HepG2 (cell line): ENCODE data around the gene RHD. TPM values are rescaled to one million over a fixed set of nuclear protein-coding genes. Genes with fewer than 3 reads are reported as not detected.

Source experiments
- ARID5B ChIP-seq: IDR thresholded peaks from 2 replicates; pipeline ENCODE4 v1.4.0; 2020; ENCODE audit warnings: mild to moderate bottlenecking, missing genetic modification reagents
- GMEB1 ChIP-seq: sonication (generic); formaldehyde crosslinking; IDR thresholded peaks from 2 replicates; pipeline ENCODE4 v1.5.1; 2020; ENCODE audit warnings: missing genetic modification reagents, mild to moderate bottlenecking, borderline replicate concordance
- HCFC1 ChIP-seq: fragments of 150-350 bp; IDR thresholded peaks from 2 replicates; pipeline ENCODE4 v1.6.1; 2014; ENCODE audit warnings: low read depth, low read length
- HMG20A ChIP-seq: IDR thresholded peaks from 2 replicates; pipeline ENCODE4 v1.6.1; 2016; ENCODE audit warnings: borderline replicate concordance
- HNRNPLL ChIP-seq: fragments of 200-400 bp; formaldehyde crosslinking; IDR thresholded peaks from 2 replicates; pipeline ENCODE4 v1.6.1; 2017; ENCODE audit warnings: mild to moderate bottlenecking, low read depth, low read length; ENCODE audit not compliant: poor library complexity, severe bottlenecking
- MAFF ChIP-seq: IDR thresholded peaks from 2 replicates; pipeline ENCODE4 v1.6.1; 2011; ENCODE audit warnings: low read depth, low read length, improper control_type of control experiment
- MIER2 ChIP-seq: IDR thresholded peaks from 2 replicates; pipeline ENCODE4 v1.6.1; 2016; ENCODE audit warnings: missing biosample characterization, missing genetic modification reagents
- MTF2 ChIP-seq: sonication (generic); formaldehyde crosslinking; IDR thresholded peaks from 2 replicates; pipeline ENCODE4 v1.5.0; 2020; ENCODE audit warnings: missing genetic modification reagents, borderline replicate concordance
- NFIC ChIP-seq: IDR thresholded peaks from 2 replicates; pipeline ENCODE4 v1.6.1; 2012; ENCODE audit warnings: mild to moderate bottlenecking, low read length, inconsistent platforms
- PLRG1 ChIP-seq: fragments of 450-650 bp; conservative IDR thresholded peaks from 2 replicates; pipeline ENCODE4 v1.6.1; 2016
- POLR2AphosphoS2 ChIP-seq: IDR thresholded peaks from 2 replicates; pipeline ENCODE4 v1.6.1; 2011; ENCODE audit warnings: low read depth, low read length, improper control_type of control experiment
- TGIF2 ChIP-seq: IDR thresholded peaks from 2 replicates; pipeline ENCODE4 v1.6.1; 2016; ENCODE audit warnings: control low read depth, missing compliant biosample characterization
- ZNF317 ChIP-seq: sonication (generic); formaldehyde crosslinking; IDR thresholded peaks from 2 replicates; pipeline ENCODE4 v1.5.0; 2020; ENCODE audit warnings: mild to moderate bottlenecking, missing genetic modification reagents
- ZNF7 ChIP-seq: IDR thresholded peaks from 2 replicates; pipeline ENCODE4 v1.6.1; 2016; ENCODE audit warnings: missing biosample characterization, missing genetic modification reagents
- polyA plus RNA-seq, 8 experiments: library from polyadenylated mRNA; depleted of rRNA in 3 of 8; stranded (reverse) in 7 of 8; unstranded in 1 of 8; fragments of >200 nt; fragmentation: Illumina TruSeq in 4 of 8; extraction: Trizol in 4 of 8; gene quantifications; 2 replicates each; pipeline versions ENCODE4 v1.2.1 to v1.2.3, GENCODE V29; 2011 to 2016; ENCODE audit warnings: low read depth in 4 of 8, missing spikeins in 1 of 8, mixed read lengths in 1 of 8; ENCODE audit not compliant: insufficient read depth in 1 of 8
- total RNA-seq, 5 experiments: library from RNA; depleted of rRNA; stranded (reverse); fragments of >200 nt; fragmentation: Illumina TruSeq; extraction: Trizol; gene quantifications; 2 replicates each; pipeline ENCODE4 v1.2.3, GENCODE V29; 2016; ENCODE audit warnings: low read depth in 1 of 5
- TF ChIP-seq, protein P1 (sequence below): sonication (generic); formaldehyde crosslinking; IDR thresholded peaks from 2 replicates; pipeline ENCODE4 v1.5.0; 2020; ENCODE audit warnings: mild to moderate bottlenecking, missing genetic modification reagents
- TF ChIP-seq, protein P2 (sequence below): sonication (generic); formaldehyde crosslinking; IDR thresholded peaks from 2 replicates; pipeline ENCODE4 v1.4.0; 2020; ENCODE audit warnings: missing genetic modification reagents
- TF ChIP-seq, protein P3 (sequence below): sonication (generic); formaldehyde crosslinking; IDR thresholded peaks from 2 replicates; pipeline ENCODE4 v1.8.0; 2022; ENCODE audit warnings: mild to moderate bottlenecking, missing genetic modification reagents, moderate library complexity
- TF ChIP-seq, protein P4 (sequence below): sonication (generic); formaldehyde crosslinking; IDR thresholded peaks from 2 replicates; pipeline ENCODE4 v1.8.1; 2023; ENCODE audit warnings: missing genetic modification reagents, mild to moderate bottlenecking, borderline replicate concordance

Gene RHD
- total and polyA plus RNA-seq, 2 of the 13 experiments (the other 11 are each of a cell fraction or from before 2014, with no cell fraction given): not detected

GRCh38 chr1:25239681-25240541, 32.4 kb upstream of the RHD start (continued):
- TF ChIP-seq GMEB1 (CRISPR knock-in tag) (peak; percentile 64; the same call in 1 of the 2 replicates), NFIC (0 out of 2 replicates have a peak, but pooled peaks have one; percentile 30), PLRG1 (no peak), HCFC1 (peak; percentile 18; the same call in 1 of the 2 replicates), HNRNPLL (peak; percentile 100), MTF2 (CRISPR knock-in tag) (no peak; the same call in 1 of the 2 replicates), HMG20A (no peak), MIER2 (CRISPR knock-in tag) (no peak), TGIF2 (CRISPR knock-in tag) (0 out of 2 replicates have a peak, but pooled peaks have one; percentile 42), ZNF317 (CRISPR knock-in tag) (0 out of 2 replicates have a peak, but pooled peaks have one; percentile 41), MAFF (no peak), POLR2AphosphoS2 (no peak), ARID5B (CRISPR knock-in tag) (0 out of 2 replicates have a peak, but pooled peaks have one; percentile 44), ZNF7 (CRISPR knock-in tag) (no peak)
- TF ChIP-seq, protein P1, sequence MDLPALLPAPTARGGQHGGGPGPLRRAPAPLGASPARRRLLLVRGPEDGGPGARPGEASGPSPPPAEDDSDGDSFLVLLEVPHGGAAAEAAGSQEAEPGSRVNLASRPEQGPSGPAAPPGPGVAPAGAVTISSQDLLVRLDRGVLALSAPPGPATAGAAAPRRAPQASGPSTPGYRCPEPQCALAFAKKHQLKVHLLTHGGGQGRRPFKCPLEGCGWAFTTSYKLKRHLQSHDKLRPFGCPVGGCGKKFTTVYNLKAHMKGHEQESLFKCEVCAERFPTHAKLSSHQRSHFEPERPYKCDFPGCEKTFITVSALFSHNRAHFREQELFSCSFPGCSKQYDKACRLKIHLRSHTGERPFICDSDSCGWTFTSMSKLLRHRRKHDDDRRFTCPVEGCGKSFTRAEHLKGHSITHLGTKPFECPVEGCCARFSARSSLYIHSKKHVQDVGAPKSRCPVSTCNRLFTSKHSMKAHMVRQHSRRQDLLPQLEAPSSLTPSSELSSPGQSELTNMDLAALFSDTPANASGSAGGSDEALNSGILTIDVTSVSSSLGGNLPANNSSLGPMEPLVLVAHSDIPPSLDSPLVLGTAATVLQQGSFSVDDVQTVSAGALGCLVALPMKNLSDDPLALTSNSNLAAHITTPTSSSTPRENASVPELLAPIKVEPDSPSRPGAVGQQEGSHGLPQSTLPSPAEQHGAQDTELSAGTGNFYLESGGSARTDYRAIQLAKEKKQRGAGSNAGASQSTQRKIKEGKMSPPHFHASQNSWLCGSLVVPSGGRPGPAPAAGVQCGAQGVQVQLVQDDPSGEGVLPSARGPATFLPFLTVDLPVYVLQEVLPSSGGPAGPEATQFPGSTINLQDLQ (CRISPR knock-in tag): no peak; the same call in 1 of the 2 replicates
- TF ChIP-seq, protein P2, sequence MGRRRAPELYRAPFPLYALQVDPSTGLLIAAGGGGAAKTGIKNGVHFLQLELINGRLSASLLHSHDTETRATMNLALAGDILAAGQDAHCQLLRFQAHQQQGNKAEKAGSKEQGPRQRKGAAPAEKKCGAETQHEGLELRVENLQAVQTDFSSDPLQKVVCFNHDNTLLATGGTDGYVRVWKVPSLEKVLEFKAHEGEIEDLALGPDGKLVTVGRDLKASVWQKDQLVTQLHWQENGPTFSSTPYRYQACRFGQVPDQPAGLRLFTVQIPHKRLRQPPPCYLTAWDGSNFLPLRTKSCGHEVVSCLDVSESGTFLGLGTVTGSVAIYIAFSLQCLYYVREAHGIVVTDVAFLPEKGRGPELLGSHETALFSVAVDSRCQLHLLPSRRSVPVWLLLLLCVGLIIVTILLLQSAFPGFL (CRISPR knock-in tag): no peak
- TF ChIP-seq, protein P3, sequence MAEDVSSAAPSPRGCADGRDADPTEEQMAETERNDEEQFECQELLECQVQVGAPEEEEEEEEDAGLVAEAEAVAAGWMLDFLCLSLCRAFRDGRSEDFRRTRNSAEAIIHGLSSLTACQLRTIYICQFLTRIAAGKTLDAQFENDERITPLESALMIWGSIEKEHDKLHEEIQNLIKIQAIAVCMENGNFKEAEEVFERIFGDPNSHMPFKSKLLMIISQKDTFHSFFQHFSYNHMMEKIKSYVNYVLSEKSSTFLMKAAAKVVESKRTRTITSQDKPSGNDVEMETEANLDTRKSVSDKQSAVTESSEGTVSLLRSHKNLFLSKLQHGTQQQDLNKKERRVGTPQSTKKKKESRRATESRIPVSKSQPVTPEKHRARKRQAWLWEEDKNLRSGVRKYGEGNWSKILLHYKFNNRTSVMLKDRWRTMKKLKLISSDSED (CRISPR knock-in tag): no peak
- TF ChIP-seq, protein P4, sequence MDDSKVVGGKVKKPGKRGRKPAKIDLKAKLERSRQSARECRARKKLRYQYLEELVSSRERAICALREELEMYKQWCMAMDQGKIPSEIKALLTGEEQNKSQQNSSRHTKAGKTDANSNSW (CRISPR knock-in tag): no peak
